Heart left ventricle (tissue), 16 donors: Measurements from ENCODE around the gene TAPT1. TPM values are rescaled to one million over a fixed set of nuclear protein-coding genes. Genes with fewer than 3 reads are reported as not detected.

ENCODE experiments used
- ATAC-seq, 4 donors: fragments of 200-7000 bp; cut with Tn5 transposase; one replicate each; pipeline ENCODE4 v1.9.1; 2020 to 2022; ENCODE audit warnings: moderate library complexity in 4 of 4, mild to moderate bottlenecking in 3 of 4, moderate number of reproducible peaks in 1 of 4
- DNase-seq, 5 donors: peaks; one replicate each; pipeline ENCODE4 v3.0.0-alpha.2; 2020
- H3K27ac ChIP-seq, 12 donors: fragments of 200-600 bp; sonication (generic) in 4 of 12; one replicate each; pipeline versions ENCODE4 v1.5.0 to v1.8.0; 2016 to 2022; ENCODE audit warnings: mild to moderate bottlenecking in 2 of 12
- H3K27me3 ChIP-seq, 9 donors: fragments of 200-600 bp; sonication (generic) in 2 of 9; one replicate each; pipeline versions ENCODE4 v1.5.1 to v1.8.0; 2016 to 2022; ENCODE audit warnings: mild to moderate bottlenecking in 3 of 9
- H3K36me3 ChIP-seq, 9 donors: fragments of 200-600 bp; sonication (generic) in 2 of 9; one replicate each; pipeline versions ENCODE4 v1.5.0 to v1.8.0; 2018 to 2022; ENCODE audit warnings: mild to moderate bottlenecking in 2 of 9
- H3K4me1 ChIP-seq, 12 donors: fragments of 200-600 bp; sonication (generic) in 4 of 12; one replicate each; pipeline versions ENCODE4 v1.5.0 to v1.8.0; 2016 to 2022; ENCODE audit warnings: mild to moderate bottlenecking in 3 of 12
- H3K4me3 ChIP-seq, 12 donors: fragments of 200-600 bp; sonication (generic) in 4 of 12; one replicate each; pipeline versions ENCODE4 v1.5.0 to v1.8.0; 2017 to 2022; ENCODE audit warnings: mild to moderate bottlenecking in 9 of 12, moderate library complexity in 4 of 12
- H3K9me3 ChIP-seq, 12 donors: fragments of 200-600 bp; sonication (generic) in 4 of 12; one replicate each; pipeline versions ENCODE4 v1.5.0 to v1.8.0; 2016 to 2022; ENCODE audit warnings: mild to moderate bottlenecking in 1 of 12
- CTCF ChIP-seq, 12 donors: fragments of 200-600 bp; sonication (generic) in 4 of 12; IDR thresholded peaks; one replicate each; pipeline versions ENCODE4 v1.5.0 to v1.8.0; 2018 to 2022; ENCODE audit warnings: antibody characterized with exemption in 12 of 12, mild to moderate bottlenecking in 5 of 12
- POLR2A ChIP-seq, 2 donors: fragments of 450-650 bp; IDR thresholded peaks; one replicate each; pipeline ENCODE4 v1.6.1; 2017; ENCODE audit warnings: antibody characterized with exemption in 2 of 2, mild to moderate bottlenecking in 2 of 2, moderate library complexity in 2 of 2
- WGBS, 4 donors: extraction: QIAGEN DNeasy Blood & Tissue Kit in 2 of 4; methylation state at CpG; one replicate each; pipeline versions ENCODE4 v1.1.5 to v1.1.7; 2013 to 2018; 5-methylcytosine and 5-hydroxymethylcytosine counted together
- intact Hi-C, 10 donors: fragments of 100-400 bp; cut with DNase I; formaldehyde crosslinking; loops; one replicate each; pipeline versions ENCODE4 v1.11.1 to v1.14.2; 2022
- polyA plus RNA-seq, 2 donors: library from polyadenylated mRNA; stranded (reverse); fragments of 200-250 nt; gene quantifications; one replicate each; pipeline ENCODE4 v1.2.3, GENCODE V29; 2013
- total RNA-seq, 9 donors: library from RNA; depleted of rRNA in 2 of 9; stranded (reverse); fragments of >200 nt in 2 of 9; fragmentation: NEBNext Ultra II Directional in 3 of 9; extraction: Animal tissue kit (Norgen Biotek cat#: 25700) in 3 of 9; gene quantifications; one replicate each; pipeline versions ENCODE4 v1.1.0 to v1.2.4, GENCODE V29; 2016 to 2023
- donor health status: ischemic (EF 13 %, LVEDD 7.1; RV severe dilation, severe dysfunction).
- donor health status: healthy with polysubstance abuse.
- donor health status: DM: no; HTN: yes; CAD: no.
- donor health status: DM: no; HTN: no; CAD: no.
- donor health status: ischemic (EF 25% LVEDD 6.9; RV normal size, moderate dysfunction).
- donor health status: ischemic (EF 25% LVEDD 5.7; RV mildly dilated, moderate dysfunction).
- donor health status: healthy.
- donor health status: DM: yes; HTN: yes; CAD: no.
- donor health status: ischemic (EF 35%, LVEDD 5.7; RV mildly dilated, moderate dysfunction).
- donor health status: nonischemic (EF 11% LVEDD 7.7; RV severe dilation, severe dysfunction).
- donor health status: DM: yes; HTN: yes; CAD: no.
- donor health status: PGD.
- donor health status: ischemic (EF 29% LVEDD 5.4; RV normal size, mild dysfunction).
- donor health status: nonischemic (EF 23%, LVEDD 6.1; RV moderate dilation, normal function).

Gene TAPT1
- total and polyA plus RNA-seq, 11 donors = 12.3 to 53.4 (median 34.9) TPM

DNA sequence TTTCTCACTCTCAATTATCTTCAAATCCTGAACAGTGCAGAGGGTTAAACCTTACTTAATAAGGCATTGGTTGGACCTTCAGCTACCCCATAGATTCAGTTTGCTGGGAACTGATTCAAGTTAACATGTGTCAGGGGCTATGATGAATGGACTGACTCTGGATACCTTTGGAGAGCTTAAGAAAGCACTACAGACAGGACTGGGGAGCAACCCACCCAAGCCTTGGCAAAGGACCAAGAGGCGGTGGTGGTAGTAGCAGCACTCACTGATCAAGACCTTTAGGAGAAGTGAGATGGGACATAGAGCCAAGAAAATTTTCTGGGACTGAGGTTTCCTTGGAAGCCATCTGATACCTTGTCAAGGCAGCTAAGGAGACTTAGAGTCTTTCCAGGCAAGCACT, 43.0 kb upstream of the TAPT1 start:
- intact Hi-C loops = loop anchor here in 8 of 10 donors (5.0 to 10.0 kb wide), 7 partner anchors 72 to 464 kb away; no protein-coding TSS in a partner anchor
- DNase-seq (no peak), ATAC-seq (no peak)
- no peaks in the 10 kb centered on the region for H3K27me3 ChIP-seq
- TF ChIP-seq CTCF (IDR thresholded peaks at IDR 0.05) = no peak
- no peak overlapping the region for H3K27ac ChIP-seq
- H3K36me3 ChIP-seq = no peaks in the 10 kb centered on the region
- no peaks in the 10 kb centered on the region for H3K9me3 ChIP-seq
- H3K4me1 ChIP-seq = peaks cover 0 to 25% (median 1%) of the 10 kb centered on the region in 12 donors
- no peak overlapping the region for H3K4me3 ChIP-seq
- WGBS, 4 donors = 53 to 77% (median 68%) methylated on average over 1 of the region's 1 CpG

DNA sequence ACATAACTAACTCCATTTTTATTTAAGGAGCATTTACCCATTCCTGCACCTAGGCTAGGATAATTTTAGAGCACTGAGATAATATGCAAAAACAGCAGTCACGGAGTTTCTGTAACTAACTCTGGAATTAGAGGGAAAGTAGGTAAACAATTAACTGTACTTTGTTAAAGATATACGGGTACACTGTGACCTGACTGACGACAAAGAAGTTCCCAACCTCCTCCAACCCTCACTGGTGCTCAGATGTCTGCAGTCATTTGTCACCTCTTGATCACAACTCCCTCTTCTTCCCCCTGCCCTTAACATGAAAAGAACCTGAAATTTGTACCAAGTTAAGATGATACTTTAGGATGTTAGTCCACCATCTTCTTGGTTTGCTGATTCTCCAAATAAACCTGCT, 42.0 kb upstream of the TAPT1 start:
- WGBS, 4 donors = 51 to 77% (median 67%) methylated on average over 3 of the region's 3 CpGs
- Histone ChIP-seq H3K9me3 (no peaks in the 10 kb centered on the region), H3K4me1 (peaks cover 0 to 25% (median 1%) of the 10 kb centered on the region in 12 donors), H3K27me3 (no peaks in the 10 kb centered on the region), H3K36me3 (no peaks in the 10 kb centered on the region), H3K27ac (no peak overlapping the region), H3K4me3 (no peak overlapping the region)
- no peak for TF ChIP-seq POLR2A (IDR thresholded peaks at IDR 0.05)
- no peak for TF ChIP-seq CTCF (IDR thresholded peaks at IDR 0.05)
- DNase-seq (no peak), ATAC-seq (peak in 1 of 4 donors; percentile 57)
- intact Hi-C loops = loop anchor here in 8 of 10 donors (5.0 to 10.0 kb wide), 7 partner anchors 71 to 463 kb away; no protein-coding TSS in a partner anchor

DNA sequence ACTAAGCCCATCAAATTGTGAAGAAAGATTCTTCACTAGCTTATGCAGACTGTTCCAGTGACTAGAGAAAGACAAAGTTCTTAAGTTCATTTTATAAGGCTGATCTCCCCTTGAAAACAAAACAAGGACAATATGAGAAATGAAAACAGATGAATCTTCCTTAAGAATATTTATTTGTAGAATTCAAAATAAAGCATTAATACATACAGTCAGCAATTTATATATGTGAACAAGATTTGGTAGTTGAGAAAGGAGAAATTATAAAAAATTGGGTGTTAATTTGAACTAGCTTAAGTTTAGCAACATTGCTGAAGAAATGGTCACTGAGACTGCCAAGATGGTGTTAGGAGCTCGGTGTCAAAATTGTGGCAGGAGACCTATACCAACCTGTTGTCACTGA, 41.4 kb upstream of the TAPT1 start:
- intact Hi-C loops = loop anchor here in 8 of 10 donors (5.0 to 10.0 kb wide), 7 partner anchors 70 to 463 kb away; no protein-coding TSS in a partner anchor
- ATAC-seq (no peak), DNase-seq (no peak)
- H3K36me3 ChIP-seq = no peaks in the 10 kb centered on the region
- H3K27me3 ChIP-seq = no peaks in the 10 kb centered on the region
- no peak overlapping the region for H3K27ac ChIP-seq
- 81 to 99% (median 92%) methylated on average over 1 of the region's 1 CpG for WGBS, 4 donors
- no peak overlapping the region for H3K4me3 ChIP-seq
- H3K9me3 ChIP-seq = no peaks in the 10 kb centered on the region
- TF ChIP-seq CTCF (IDR thresholded peaks at IDR 0.05) (no peak), POLR2A (IDR thresholded peaks at IDR 0.05) (no peak)
- H3K4me1 ChIP-seq = peaks cover 0 to 25% (median 1%) of the 10 kb centered on the region in 12 donors

DNA sequence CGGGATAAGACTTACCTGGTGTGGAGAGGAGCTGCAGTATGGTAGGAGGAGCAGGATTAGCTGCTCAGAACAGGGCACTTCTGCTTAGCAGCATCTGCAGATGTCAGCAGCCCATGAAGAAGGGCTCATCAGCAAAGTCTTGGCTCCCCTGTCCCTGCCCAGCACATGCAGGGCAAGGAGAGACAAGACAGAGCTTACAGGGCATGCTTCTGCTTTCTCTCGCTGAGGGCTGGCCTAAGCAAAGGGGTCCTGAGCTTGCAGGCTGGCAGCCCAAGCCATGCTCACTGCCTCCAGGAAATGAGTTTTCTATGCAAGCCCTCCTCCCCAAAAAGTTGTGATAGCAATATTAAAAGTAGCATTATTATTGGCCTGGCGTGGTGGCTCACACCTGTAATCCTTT, 39.5 kb upstream of the TAPT1 start:
- Histone ChIP-seq H3K9me3 (no peaks in the 10 kb centered on the region), H3K36me3 (no peaks in the 10 kb centered on the region), H3K4me3 (no peak overlapping the region), H3K27me3 (no peaks in the 10 kb centered on the region), H3K4me1 (peaks cover 0 to 23% (median 1%) of the 10 kb centered on the region in 12 donors), H3K27ac (no peak overlapping the region)
- no peak for TF ChIP-seq CTCF (IDR thresholded peaks at IDR 0.05)
- no peak for TF ChIP-seq POLR2A (IDR thresholded peaks at IDR 0.05)
- 92 to 99% (median 97%) methylated on average over 3 of the region's 3 CpGs for WGBS, 4 donors
- ATAC-seq (peak in 1 of 4 donors; percentile 48), DNase-seq (no peak)
- intact Hi-C loops = loop anchor here (1.0 to 10.0 kb wide), 11 partner anchors 69 to 461 kb away; no protein-coding TSS in a partner anchor
